SJSA1 (cell line): Measurements from ENCODE around the gene RP2. TPM values are rescaled to one million over a fixed set of nuclear protein-coding genes. Genes with fewer than 3 reads are reported as not detected.

Source experiments
- DNase-seq, 2 experiments: peaks; one replicate each; pipeline ENCODE4 v3.0.0-alpha.2; 2015 to 2020; ENCODE audit warnings: low spot score in 2 of 2, low read depth in 1 of 2
- H3K27ac ChIP-seq: fragments of 250-450 bp; sonication (Bioruptor Pico); 2 replicates; pipeline ENCODE4 v1.5.1; 2020; ENCODE audit warnings: mild to moderate bottlenecking, moderate library complexity
- H3K27me3 ChIP-seq: fragments of 250-450 bp; sonication (Bioruptor Pico); replicated peaks from 2 replicates; pipeline ENCODE4 v1.5.1; 2020; ENCODE audit warnings: mild to moderate bottlenecking, moderate library complexity
- H3K36me3 ChIP-seq: fragments of 250-450 bp; sonication (Bioruptor Pico); 2 replicates; pipeline ENCODE4 v1.5.1; 2020; ENCODE audit warnings: mild to moderate bottlenecking
- H3K4me1 ChIP-seq: fragments of 250-450 bp; sonication (Bioruptor Pico); replicated peaks from 2 replicates; pipeline ENCODE4 v1.6.1; 2021; ENCODE audit warnings: mild to moderate bottlenecking
- H3K4me3 ChIP-seq: fragments of 250-450 bp; sonication (Bioruptor Pico); 2 replicates; pipeline ENCODE4 v1.5.1; 2020; ENCODE audit warnings: mild to moderate bottlenecking
- H3K9me3 ChIP-seq: fragments of 250-450 bp; sonication (Bioruptor Pico); replicated peaks from 2 replicates; pipeline ENCODE4 v1.5.1; 2020; ENCODE audit warnings: mild to moderate bottlenecking
- total RNA-seq: library from RNA; depleted of rRNA; stranded (reverse); fragments of >200 nt; shearing (Covaris generic); gene quantifications from 2 replicates; pipeline ENCODE4 v1.2.3, GENCODE V29; 2014; rRNA removed

RP2 gene
- total RNA-seq, 1 experiment from 2014 or later: 40.6 TPM

DNA sequence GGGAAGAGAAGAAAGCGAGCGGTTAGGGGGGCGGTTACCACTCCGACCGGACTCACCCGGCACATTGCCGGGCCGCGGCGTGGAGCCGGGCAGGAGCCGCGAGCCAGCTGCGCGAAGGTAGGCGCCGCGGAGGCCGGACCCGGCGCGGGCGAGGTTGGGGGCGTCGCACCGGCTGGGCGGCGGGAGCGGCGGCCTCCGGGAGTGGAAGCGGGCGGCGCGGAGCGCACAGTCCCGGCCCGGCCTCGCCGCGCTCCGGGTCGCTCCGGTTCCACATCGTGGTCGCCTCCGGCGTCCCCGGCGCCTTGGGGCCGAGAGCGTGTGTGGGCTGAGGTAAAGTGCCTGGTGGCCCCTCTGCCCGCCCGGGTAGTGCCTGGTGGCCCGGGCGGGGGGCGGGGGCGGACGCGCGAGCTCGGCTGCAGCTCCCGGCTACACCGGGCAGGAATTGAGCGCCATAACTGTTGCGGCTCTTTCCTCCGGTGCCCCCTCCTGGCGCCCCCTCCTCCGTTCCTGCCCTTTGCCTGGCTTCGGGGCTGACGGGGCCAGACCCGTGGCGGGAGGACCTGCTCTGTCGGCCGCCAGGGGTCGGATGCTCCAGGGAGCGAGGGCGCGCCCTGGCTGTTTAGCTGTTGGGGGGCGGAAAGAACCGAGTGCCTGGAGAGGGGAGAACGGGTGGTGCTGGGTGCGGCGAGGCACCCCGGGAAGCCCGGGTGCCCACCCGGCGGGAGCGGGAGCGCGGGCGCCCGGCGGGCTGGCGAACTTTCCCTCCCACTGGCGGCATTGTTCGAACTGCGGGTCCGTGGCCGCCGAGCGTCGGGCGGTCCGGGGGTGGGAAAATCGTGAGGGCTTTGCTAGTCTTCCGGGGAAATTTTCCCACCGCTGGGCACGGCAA lies 76.0 kb downstream of the RP2 start:
- DNase-seq: peak; percentile 52 to 71

DNA sequence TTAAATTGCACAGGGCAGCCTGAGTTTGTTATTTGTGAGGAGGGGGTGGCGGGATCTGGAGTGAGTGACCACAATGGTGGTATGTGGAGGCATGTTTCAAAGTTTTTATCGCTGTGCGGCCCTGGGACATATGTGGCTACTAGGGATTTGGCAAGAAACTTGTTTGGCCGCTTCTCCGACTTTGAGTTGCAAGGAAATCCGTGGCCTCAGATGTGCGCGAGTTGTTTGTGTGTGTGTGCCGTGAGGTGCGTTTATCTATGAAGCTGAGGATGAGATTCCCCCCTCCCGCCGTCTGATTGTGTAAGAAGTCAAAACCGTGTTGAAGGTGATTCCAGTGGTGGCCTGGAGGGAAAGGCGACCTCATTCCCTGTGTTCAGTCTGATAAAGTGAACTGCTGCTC lies 76.8 kb downstream of the RP2 start:
- peak in 1 of 2 experiments; percentile 10 for DNase-seq

More for the DNA sequence above, 76.0 kb downstream of the RP2 start:
- Histone ChIP-seq H3K27ac (peak overlapping the region; percentile 17; the same call in 1 of the 2 replicates), H3K36me3 (no peaks in the 10 kb centered on the region), H3K9me3 (no peaks in the 10 kb centered on the region), H3K4me1 (no peaks in the 10 kb centered on the region), H3K27me3 (no peaks in the 10 kb centered on the region), H3K4me3 (peak overlapping the region; percentile 84)

DNA sequence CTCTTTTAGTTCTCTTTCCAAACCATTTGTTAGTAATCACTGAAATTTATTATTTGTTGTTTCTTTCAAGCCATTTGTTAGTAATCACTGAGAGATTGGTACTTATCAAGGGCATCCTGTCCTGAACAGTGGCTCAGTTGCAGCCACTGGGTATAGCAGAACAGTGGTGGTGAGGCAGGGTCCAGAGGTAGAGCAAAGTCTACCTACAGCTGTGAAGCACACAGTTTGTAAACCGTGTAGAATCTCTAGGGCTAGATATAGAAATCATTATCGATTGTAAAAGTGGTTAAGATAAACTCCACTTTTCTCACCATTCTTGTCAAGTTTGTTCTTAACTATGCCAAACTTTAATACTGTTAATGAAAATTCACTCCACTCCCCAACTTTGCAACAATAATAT lies 79.4 kb downstream of the RP2 start:
- Histone ChIP-seq H3K9me3 (no peaks in the 10 kb centered on the region), H3K27ac (no peak overlapping the region), H3K36me3 (no peaks in the 10 kb centered on the region), H3K4me3 (no peak overlapping the region), H3K4me1 (no peaks in the 10 kb centered on the region), H3K27me3 (no peaks in the 10 kb centered on the region)
- DNase-seq: no peak

More for the DNA sequence above, 76.8 kb downstream of the RP2 start:
- Histone ChIP-seq H3K36me3 (no peaks in the 10 kb centered on the region), H3K27me3 (no peaks in the 10 kb centered on the region), H3K4me3 (peak overlapping the region; percentile 84), H3K9me3 (no peaks in the 10 kb centered on the region), H3K27ac (no peak overlapping the region), H3K4me1 (no peaks in the 10 kb centered on the region)

DNA sequence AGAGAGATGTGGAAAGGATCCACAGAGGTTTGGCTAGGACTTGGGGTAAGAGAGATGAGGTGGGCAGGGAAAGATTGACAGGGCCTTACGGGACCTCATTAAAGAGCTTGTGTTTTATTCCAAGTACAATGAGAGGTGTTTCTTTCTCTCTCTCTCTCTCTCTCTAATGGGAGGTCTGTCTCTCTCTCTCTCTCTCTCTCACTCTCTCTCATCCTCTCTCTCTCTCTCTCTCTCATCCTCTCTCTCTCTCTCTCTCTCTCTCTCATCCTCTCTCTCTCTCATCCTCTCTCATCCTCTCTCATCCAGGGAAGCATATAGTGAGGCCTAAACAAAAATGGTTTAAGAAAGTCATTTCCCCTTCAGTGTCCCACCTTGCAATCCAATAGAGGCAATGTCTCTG lies 80.8 kb downstream of the RP2 start:
- Histone ChIP-seq H3K36me3 (no peaks in the 10 kb centered on the region), H3K4me3 (no peak overlapping the region), H3K27me3 (no peaks in the 10 kb centered on the region), H3K9me3 (no peaks in the 10 kb centered on the region), H3K4me1 (no peaks in the 10 kb centered on the region), H3K27ac (no peak overlapping the region)
- DNase-seq: no peak

DNA sequence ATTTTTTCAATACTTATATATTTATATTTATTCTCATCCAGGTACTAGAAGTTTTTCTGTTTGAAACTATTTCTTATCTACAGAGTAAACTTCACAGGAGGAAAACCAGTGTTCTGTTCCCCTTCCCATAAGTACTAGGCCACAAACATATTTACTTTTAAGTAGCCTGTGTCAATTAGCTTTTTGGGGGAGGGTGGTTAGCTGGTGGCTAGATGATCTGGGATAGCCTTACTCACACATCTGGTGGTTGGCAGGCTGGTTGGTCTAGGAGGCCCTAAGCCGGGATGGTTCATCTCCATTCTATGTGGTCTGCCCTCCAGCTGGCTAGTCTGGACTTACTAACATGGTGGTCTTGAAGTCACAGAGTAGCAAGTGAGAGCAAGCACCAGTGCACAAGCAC lies 81.6 kb downstream of the RP2 start:
- H3K4me3 ChIP-seq: no peak overlapping the region
- DNase-seq: no peak

DNA sequence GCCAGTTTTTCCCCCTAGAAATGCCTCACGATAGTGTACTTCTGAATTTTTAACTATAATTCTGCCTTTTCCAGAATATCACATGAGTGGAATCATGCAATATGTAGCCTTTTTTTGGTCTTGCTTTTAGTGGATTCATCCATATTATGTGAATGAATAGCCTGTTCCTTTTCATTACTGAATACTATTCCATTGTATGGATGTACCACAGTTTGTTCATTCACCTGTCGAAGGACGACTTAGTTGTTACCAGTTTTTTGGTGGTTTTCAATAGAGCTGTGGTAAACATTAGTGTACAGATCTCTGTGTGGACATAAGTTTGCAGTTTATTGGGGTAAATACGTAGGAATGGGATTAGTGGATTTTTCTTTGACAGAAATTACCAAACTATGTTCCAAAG lies 83.4 kb downstream of the RP2 start:
- Histone ChIP-seq H3K36me3 (no peaks in the 10 kb centered on the region), H3K27ac (no peak overlapping the region), H3K4me3 (no peak overlapping the region), H3K4me1 (no peaks in the 10 kb centered on the region), H3K27me3 (no peaks in the 10 kb centered on the region), H3K9me3 (no peaks in the 10 kb centered on the region)
- DNase-seq: no peak

More for the DNA sequence above, 81.6 kb downstream of the RP2 start:
- H3K4me1 ChIP-seq: no peaks in the 10 kb centered on the region
- H3K27ac ChIP-seq: no peak overlapping the region
- no peaks in the 10 kb centered on the region for H3K36me3 ChIP-seq
- H3K27me3 ChIP-seq: no peaks in the 10 kb centered on the region
- H3K9me3 ChIP-seq: no peaks in the 10 kb centered on the region

DNA sequence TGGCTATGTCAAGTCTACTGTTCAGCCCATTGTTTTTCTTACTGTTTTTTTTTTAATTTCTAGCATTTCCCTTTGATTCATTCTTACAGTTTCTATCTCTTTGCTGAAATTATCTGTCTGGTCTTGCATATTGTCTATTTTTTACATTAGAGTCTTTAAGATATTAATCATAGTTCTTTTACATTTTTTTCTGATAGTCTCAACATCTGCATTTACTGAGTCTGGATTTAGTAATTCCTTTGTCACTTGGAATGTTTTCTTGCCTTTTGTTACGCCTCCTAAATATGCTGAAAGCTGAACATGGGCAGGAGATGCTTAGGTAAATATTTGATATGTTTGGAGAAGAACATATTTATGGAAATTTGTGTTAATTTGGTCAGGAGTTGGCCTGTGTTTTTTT lies 85.8 kb downstream of the RP2 start:
- no peaks in the 10 kb centered on the region for H3K36me3 ChIP-seq

DNA sequence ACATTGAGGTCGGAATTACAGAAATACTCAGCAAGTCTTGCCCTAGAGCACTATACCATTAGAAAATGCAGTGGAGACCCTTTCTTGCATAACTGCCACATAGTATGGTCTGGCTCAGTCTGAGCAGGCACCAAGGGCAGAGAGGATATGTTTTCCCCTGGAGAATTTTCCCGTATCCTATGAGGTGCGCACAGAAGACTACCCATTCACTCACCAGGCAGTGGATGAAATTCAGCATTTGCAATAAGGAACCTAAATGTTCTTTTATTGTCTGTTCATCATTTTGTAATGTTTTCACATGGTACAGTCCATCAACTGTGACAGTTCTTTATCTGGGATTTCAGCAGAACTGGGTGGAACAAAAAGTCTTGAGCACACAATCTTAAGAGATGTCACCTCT lies 90.9 kb downstream of the RP2 start:
- Histone ChIP-seq H3K36me3 (no peaks in the 10 kb centered on the region), H3K9me3 (no peaks in the 10 kb centered on the region), H3K4me1 (peaks cover 11% of the 10 kb centered on the region), H3K27ac (no peak overlapping the region), H3K27me3 (no peaks in the 10 kb centered on the region), H3K4me3 (no peak overlapping the region)
- DNase-seq: no peak

More for the DNA sequence above, 85.8 kb downstream of the RP2 start:
- no peaks in the 10 kb centered on the region for H3K9me3 ChIP-seq
- H3K4me3 ChIP-seq: no peak overlapping the region
- H3K27me3 ChIP-seq: no peaks in the 10 kb centered on the region
- H3K4me1 ChIP-seq: no peaks in the 10 kb centered on the region
- H3K27ac ChIP-seq: no peak overlapping the region
- DNase-seq: no peak

DNA sequence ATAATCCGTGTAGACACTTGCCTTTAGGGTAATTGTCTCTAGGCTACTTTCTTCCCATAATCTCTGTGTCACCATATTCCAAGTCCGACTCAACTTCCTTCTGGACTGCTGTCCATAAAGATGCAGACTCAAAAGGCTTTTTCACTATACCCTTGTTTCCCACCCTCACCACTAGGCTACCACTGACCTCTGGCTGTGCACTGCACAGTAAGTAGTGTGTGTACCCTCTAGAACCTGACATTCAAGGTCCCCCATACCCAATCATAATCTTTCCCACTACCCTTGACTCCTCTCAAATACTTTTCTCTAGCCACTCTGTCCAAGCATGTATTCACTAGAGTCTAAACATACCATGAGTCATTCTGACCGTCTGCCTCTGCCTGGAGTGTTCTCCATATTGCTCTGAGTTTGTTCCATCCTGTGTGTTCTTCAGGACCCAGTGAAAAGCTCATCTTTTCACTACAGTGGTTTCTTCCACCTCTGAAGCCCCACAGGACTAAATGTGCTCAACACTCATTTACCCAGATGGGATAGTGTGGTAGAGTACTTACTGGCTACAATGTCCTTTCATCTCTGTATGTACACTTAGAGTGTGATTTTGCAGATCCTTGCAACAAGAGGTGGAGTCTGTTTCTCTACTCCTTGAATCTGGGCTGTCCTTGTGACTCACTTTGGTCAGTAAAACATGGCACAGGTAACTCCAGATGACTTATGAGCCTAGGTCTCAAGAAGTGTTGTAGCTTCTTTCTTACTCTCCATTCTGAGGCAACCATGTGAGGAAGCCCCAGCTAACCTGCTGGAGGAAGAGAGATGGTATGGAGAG lies 92.8 kb downstream of the RP2 start:
- H3K27me3 ChIP-seq: no peaks in the 10 kb centered on the region
- H3K36me3 ChIP-seq: no peaks in the 10 kb centered on the region
- H3K27ac ChIP-seq: no peak overlapping the region
- H3K4me1 ChIP-seq: peaks cover 11% of the 10 kb centered on the region
- DNase-seq: peak in 1 of 2 experiments; percentile 22
- H3K4me3 ChIP-seq: no peak overlapping the region
- H3K9me3 ChIP-seq: no peaks in the 10 kb centered on the region

Other genes starting within 250 kb of the RP2 start
- gene SLC9A7, start 77.9 kb upstream of the RP2 start, total RNA-seq: 0.60 and 0.63 TPM in 2 replicates
- gene JADE3, start 75.4 kb downstream of the RP2 start, total RNA-seq: 5.0 and 8.8 TPM in 2 replicates
- gene RGN, start 241.4 kb downstream of the RP2 start, total RNA-seq: not detected in 2 replicates